Astrocyte (in vitro differentiated cells and primary cell): ENCODE results near the gene NDST3.

Experiments
- EZH2 ChIP-seq: IDR thresholded peaks from 2 replicates; pipeline ENCODE4 v1.6.1; 2012; ENCODE audit warnings: mild to moderate bottlenecking, low read length, inconsistent platforms; ENCODE audit not compliant: insufficient read depth
- TF ChIP-seq, protein P1 (sequence below): IDR thresholded peaks from 2 replicates; pipeline ENCODE4 v1.5.1; 2011; ENCODE audit warnings: low read depth, mild to moderate bottlenecking, inconsistent platforms, low read length, moderate library complexity; ENCODE audit not compliant: insufficient read depth

- TF ChIP-seq, protein P1, sequence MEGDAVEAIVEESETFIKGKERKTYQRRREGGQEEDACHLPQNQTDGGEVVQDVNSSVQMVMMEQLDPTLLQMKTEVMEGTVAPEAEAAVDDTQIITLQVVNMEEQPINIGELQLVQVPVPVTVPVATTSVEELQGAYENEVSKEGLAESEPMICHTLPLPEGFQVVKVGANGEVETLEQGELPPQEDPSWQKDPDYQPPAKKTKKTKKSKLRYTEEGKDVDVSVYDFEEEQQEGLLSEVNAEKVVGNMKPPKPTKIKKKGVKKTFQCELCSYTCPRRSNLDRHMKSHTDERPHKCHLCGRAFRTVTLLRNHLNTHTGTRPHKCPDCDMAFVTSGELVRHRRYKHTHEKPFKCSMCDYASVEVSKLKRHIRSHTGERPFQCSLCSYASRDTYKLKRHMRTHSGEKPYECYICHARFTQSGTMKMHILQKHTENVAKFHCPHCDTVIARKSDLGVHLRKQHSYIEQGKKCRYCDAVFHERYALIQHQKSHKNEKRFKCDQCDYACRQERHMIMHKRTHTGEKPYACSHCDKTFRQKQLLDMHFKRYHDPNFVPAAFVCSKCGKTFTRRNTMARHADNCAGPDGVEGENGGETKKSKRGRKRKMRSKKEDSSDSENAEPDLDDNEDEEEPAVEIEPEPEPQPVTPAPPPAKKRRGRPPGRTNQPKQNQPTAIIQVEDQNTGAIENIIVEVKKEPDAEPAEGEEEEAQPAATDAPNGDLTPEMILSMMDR, result no peak
- TF ChIP-seq EZH2, result no peak
Measured at GRCh38 chr4:118235566-118236120, 201.4 kb downstream of the NDST3 start.
